CD14-positive monocyte (primary cell): ENCODE data around the gene LPAR5. TPM values are rescaled to one million over a fixed set of nuclear protein-coding genes. Genes with fewer than 3 reads are reported as not detected.
A peak's percentile ranks its signal among the peaks of the same experiment; 100 is the strongest.
"Not testable (repeated sequence)": the region's sequence is repeated elsewhere in the genome, so short reads cannot be mapped to it uniquely, and the experiment has no call there.

Experiments used
- DNase-seq, 3 donors: peaks; one replicate each; pipeline ENCODE4 v3.0.0-alpha.2; 2011 to 2022
- H2AFZ ChIP-seq: 2 replicates; pipeline ENCODE4 v1.6.0; 2012; ENCODE audit warnings: mild to moderate bottlenecking, low read depth, low read length, inconsistent platforms; ENCODE audit not compliant: insufficient read depth, poor library complexity, severe bottlenecking
- H3K27ac ChIP-seq, 2 donors: 1 replicate in 1 of 2; 2 replicates in 1 of 2; pipeline ENCODE4 v1.5.1; 2012 to 2013; ENCODE audit warnings: low read length in 2 of 2, control low read depth in 1 of 2, inconsistent platforms in 1 of 2, low read depth in 1 of 2, mild to moderate bottlenecking in 1 of 2
- H3K27me3 ChIP-seq, 2 donors: one replicate each; pipeline versions ENCODE4 v1.6.0 to v1.6.1; 2011 to 2013; ENCODE audit warnings: low read length in 2 of 2; ENCODE audit not compliant: control insufficient read depth in 2 of 2, insufficient read depth in 2 of 2
- H3K36me3 ChIP-seq, 2 donors: replicated peaks in 1 of 2; 1 replicate in 1 of 2; 2 replicates in 1 of 2; pipeline versions ENCODE4 v1.5.1 to v1.6.1; 2012 to 2013; ENCODE audit warnings: low read length in 2 of 2, control low read depth in 1 of 2, inconsistent platforms in 1 of 2, mild to moderate bottlenecking in 1 of 2; ENCODE audit not compliant: insufficient read depth in 2 of 2, control insufficient read depth in 1 of 2
- H3K4me1 ChIP-seq, 2 donors: 1 replicate in 1 of 2; 2 replicates in 1 of 2; pipeline versions ENCODE4 v1.5.1 to v1.6.1; 2012 to 2013; ENCODE audit warnings: low read length in 2 of 2, control low read depth in 1 of 2, inconsistent platforms in 1 of 2, mild to moderate bottlenecking in 1 of 2, moderate library complexity in 1 of 2; ENCODE audit not compliant: insufficient read depth in 2 of 2, control insufficient read depth in 1 of 2
- H3K4me2 ChIP-seq: replicated peaks from 2 replicates; pipeline ENCODE3; 2012; ENCODE audit warnings: low read length, moderate library complexity, mild to moderate bottlenecking; ENCODE audit not compliant: poor library complexity, severe bottlenecking; ENCODE audit errors: extremely low read depth
- H3K4me3 ChIP-seq, 3 experiments: fragments of 200-600 bp in 1 of 3; sonication (generic) in 1 of 3; replicated peaks in 1 of 3; 1 replicate in 2 of 3; 2 replicates in 1 of 3; pipeline ENCODE4 v1.5.1; 2011 to 2013; ENCODE audit warnings: low read length in 3 of 3, mild to moderate bottlenecking in 3 of 3, control low read depth in 2 of 3, low read depth in 2 of 3, inconsistent platforms in 1 of 3, moderate library complexity in 1 of 3
- H3K79me2 ChIP-seq: 2 replicates; pipeline ENCODE4 v1.6.0; 2012; ENCODE audit warnings: mild to moderate bottlenecking, control low read depth, inconsistent platforms, low read length, moderate library complexity; ENCODE audit not compliant: insufficient read depth
- H3K9ac ChIP-seq: 2 replicates; pipeline ENCODE4 v1.6.0; 2017; ENCODE audit warnings: low read length, mild to moderate bottlenecking; ENCODE audit not compliant: insufficient read depth, poor library complexity, severe bottlenecking
- H3K9me3 ChIP-seq, 2 donors: replicated peaks in 1 of 2; 1 replicate in 1 of 2; 2 replicates in 1 of 2; pipeline versions ENCODE4 v1.5.1 to v1.6.1; 2012 to 2013; ENCODE audit warnings: low read length in 2 of 2, control low read depth in 1 of 2; ENCODE audit not compliant: control insufficient read depth in 1 of 2, insufficient read depth in 1 of 2
- H4K20me1 ChIP-seq: 2 replicates; pipeline ENCODE4 v1.6.0; 2012; ENCODE audit warnings: mild to moderate bottlenecking, low read length, control low read depth, moderate library complexity; ENCODE audit not compliant: insufficient read depth
- H3K27ac Mint-ChIP-seq, 7 donors: one replicate each; pipeline ENCODE4 v1.8.0; 2020; ENCODE audit warnings: mild to moderate bottlenecking in 7 of 7, mixed read lengths in 7 of 7, moderate library complexity in 6 of 7, inconsistent platforms in 2 of 7
- H3K27me3 Mint-ChIP-seq, 3 donors: one replicate each; pipeline ENCODE4 v1.8.0; 2021 to 2022; ENCODE audit warnings: low read depth in 3 of 3, mild to moderate bottlenecking in 3 of 3, mixed read lengths in 3 of 3, moderate library complexity in 3 of 3, inconsistent platforms in 1 of 3
- H3K36me3 Mint-ChIP-seq, 2 donors: one replicate each; pipeline ENCODE4 v1.8.0; 2020; ENCODE audit warnings: mixed read lengths in 2 of 2, inconsistent platforms in 1 of 2, mild to moderate bottlenecking in 1 of 2
- H3K4me1 Mint-ChIP-seq: one replicate; pipeline ENCODE4 v1.8.0; 2020; ENCODE audit warnings: mild to moderate bottlenecking, mixed read lengths
- H3K4me3 Mint-ChIP-seq, 2 donors: one replicate each; pipeline ENCODE4 v1.8.0; 2020; ENCODE audit warnings: mild to moderate bottlenecking in 2 of 2, mixed read lengths in 2 of 2, moderate library complexity in 1 of 2
- H3K9me3 Mint-ChIP-seq, 7 donors: one replicate each; pipeline ENCODE4 v1.8.0; 2020 to 2022; ENCODE audit warnings: mixed read lengths in 7 of 7, mild to moderate bottlenecking in 6 of 7, moderate library complexity in 6 of 7, inconsistent platforms in 2 of 7
- CTCF ChIP-seq: fragments of 200-600 bp; IDR thresholded peaks from one replicate; pipeline ENCODE4 v1.8.0; 2022; ENCODE audit warnings: antibody characterized with exemption, mild to moderate bottlenecking
- whole genome bisulfite sequencing: methylation state at CpG from one replicate; pipeline ENCODE4 v1.1.5; 2013; ENCODE audit warnings: missing lambda C conversion rate; ENCODE audit not compliant: insufficient coverage; 5-methylcytosine and 5-hydroxymethylcytosine counted together
- intact Hi-C, 2 donors: fragments of 100-400 bp; cut with micrococcal nuclease; formaldehyde crosslinking; loops; one replicate each; pipeline versions ENCODE4 v1.15.0 to v1.15.1; 2023
- polyA plus RNA-seq, 3 donors: library from polyadenylated mRNA; depleted of rRNA in 1 of 3; unstranded in 2 of 3; stranded (reverse) in 1 of 3; fragments of 300-500 nt in 2 of 3; fragments of >200 nt in 1 of 3; fragmentation: Illumina TruSeq in 2 of 3; gene quantifications; 1 replicate in 2 of 3; 2 replicates in 1 of 3; pipeline ENCODE4 v1.2.3, GENCODE V29; 2012 to 2021

Gene LPAR5
- polyA plus RNA-seq, 3 donors, result 0.11 to 0.18 (median 0.14) TPM

DNA sequence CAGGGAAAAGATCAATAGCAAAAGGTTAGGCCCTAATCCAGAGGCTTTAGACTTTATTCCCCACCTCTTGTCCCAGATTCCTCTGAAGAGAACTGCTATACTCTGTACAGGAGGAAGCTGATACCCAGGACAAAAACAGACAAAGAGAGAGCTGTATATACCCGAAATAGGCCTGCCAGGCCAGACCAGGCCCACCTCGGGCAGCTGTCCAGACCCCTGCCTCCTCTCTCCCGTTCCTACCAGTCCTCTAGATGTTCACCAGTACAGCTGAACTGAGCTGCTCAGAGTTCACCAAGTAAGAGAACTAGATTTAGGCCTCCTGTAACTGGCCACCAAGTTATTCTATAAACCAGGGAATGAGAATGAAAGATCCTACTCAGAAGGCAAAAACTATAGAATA lies 33.2 kb downstream of the LPAR5 start:
- no peak overlapping the region for H3K4me3 ChIP-seq
- H3K9ac ChIP-seq, result no peak overlapping the region
- Mint-ChIP-seq H3K9me3 (no peaks in the 10 kb centered on the region), H3K4me1 (peaks cover 34% of the 10 kb centered on the region), H3K4me3 (no peak overlapping the region), H3K27ac (peak overlapping the region in 3 of 7 donors; percentile 24 to 73 (median 25)), H3K36me3 (peaks cover 69 to 77% of the 10 kb centered on the region in 2 donors), H3K27me3 (peaks cover 0 to 2% (median 2%) of the 10 kb centered on the region in 3 donors)
- TF ChIP-seq CTCF, result no peak
- H3K36me3 ChIP-seq, result peaks cover 55 to 61% of the 10 kb centered on the region in 2 donors
- H3K4me2 ChIP-seq, result no peak overlapping the region
- H3K27me3 ChIP-seq, result no peaks in the 10 kb centered on the region
- peaks cover 70% of the 10 kb centered on the region for H3K79me2 ChIP-seq
- H2AFZ ChIP-seq, result no peak overlapping the region
- WGBS, result 85% methylated on average over 3 of the region's 3 CpGs
- no peaks in the 10 kb centered on the region for H3K9me3 ChIP-seq
- no peak for DNase-seq
- H3K4me1 ChIP-seq, result peaks cover 32 to 40% of the 10 kb centered on the region in 2 donors
- H3K27ac ChIP-seq, result peak overlapping the region in 1 of 2 donors; percentile 40
- intact Hi-C loops, result no loop called here
- peaks cover 59% of the 10 kb centered on the region for H4K20me1 ChIP-seq

DNA sequence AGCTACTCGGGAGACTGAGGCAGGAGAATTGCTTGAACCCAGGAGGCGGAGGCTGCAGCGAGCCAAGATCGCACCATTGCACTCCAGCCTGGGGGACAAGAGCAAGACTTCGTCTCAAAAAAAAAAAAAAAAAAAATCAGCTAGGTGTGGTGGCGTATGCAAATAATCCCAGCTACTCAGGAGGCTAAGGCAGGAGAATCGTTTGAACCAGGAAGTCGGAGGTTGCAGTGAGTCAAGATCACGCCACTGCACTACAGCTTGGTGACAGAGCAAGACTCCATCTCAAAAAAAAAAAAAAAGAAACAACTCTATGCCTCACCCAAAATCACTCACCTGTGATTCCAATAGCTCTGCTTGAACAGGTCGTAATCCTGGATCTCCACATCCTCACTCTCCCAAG lies 40.1 kb downstream of the LPAR5 start:
- H4K20me1 ChIP-seq, result not testable (repeated sequence)

More for the DNA sequence above, 40.1 kb downstream of the LPAR5 start:
- Histone ChIP-seq H3K79me2 (peaks cover 13% of the 10 kb centered on the region), H3K36me3 (peaks cover 90 to 100% of the 10 kb centered on the region in 2 donors)
- H3K27me3 Mint-ChIP-seq, H3K9ac ChIP-seq, H3K4me3 Mint-ChIP-seq, H3K4me1 ChIP-seq, H3K27ac ChIP-seq, H3K9me3 Mint-ChIP-seq, H3K4me1 Mint-ChIP-seq, H3K9me3 ChIP-seq, DNase-seq, intact Hi-C loops, H2AFZ ChIP-seq, H3K4me3 ChIP-seq, H3K27me3 ChIP-seq, H3K4me2 ChIP-seq: not testable (repeated sequence)
- WGBS, result 90% methylated on average over 8 of the region's 10 CpGs
- peaks cover 84 to 96% of the 10 kb centered on the region in 2 donors for H3K36me3 Mint-ChIP-seq
- H3K27ac Mint-ChIP-seq, result peak overlapping the region in 1 of 7 donors; percentile 60
